Skin of body (tissue), 2 donors: ENCODE measurements around the gene WWOX. TPM values are rescaled to one million over a fixed set of nuclear protein-coding genes. Genes with fewer than 3 reads are reported as not detected.
"Not testable (repeated sequence)": the region's sequence is repeated elsewhere in the genome, so short reads cannot be mapped to it uniquely, and the experiment has no call there.

Experiments used
- DNase-seq: peaks from one replicate; lab custom pipeline; 2025; lab: John Stamatoyannopoulos, UW
- total RNA-seq: library from RNA; depleted of rRNA; stranded (reverse); fragments of >200 nt; gene quantifications from one replicate; pipeline ENCODE4 v1.2.3, GENCODE V29; 2014

WWOX gene
- total RNA-seq, 1 donor from 2014 or later = 30.5 TPM

DNA sequence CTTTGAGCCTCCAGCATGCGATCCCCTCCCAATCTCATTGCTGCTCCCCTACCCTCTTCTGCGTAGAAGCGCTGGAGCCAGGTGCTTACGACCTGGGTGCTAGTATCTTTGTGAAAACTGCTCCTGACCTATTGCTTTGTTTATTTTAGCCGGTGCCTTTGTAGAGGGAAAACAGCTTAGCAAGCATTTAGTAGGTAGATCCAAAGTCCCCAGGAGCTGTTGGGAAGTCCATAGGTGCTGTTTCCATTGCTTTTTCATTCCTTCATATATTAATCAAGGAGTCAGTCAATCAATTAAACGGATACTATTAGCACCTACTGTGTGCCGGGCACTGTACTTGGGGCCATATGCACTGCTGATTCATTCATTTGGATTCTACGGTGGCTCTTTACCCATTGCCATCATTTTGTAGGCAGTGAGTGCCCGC, 497.6 kb downstream of the WWOX start:
- no peak for DNase-seq

DNA sequence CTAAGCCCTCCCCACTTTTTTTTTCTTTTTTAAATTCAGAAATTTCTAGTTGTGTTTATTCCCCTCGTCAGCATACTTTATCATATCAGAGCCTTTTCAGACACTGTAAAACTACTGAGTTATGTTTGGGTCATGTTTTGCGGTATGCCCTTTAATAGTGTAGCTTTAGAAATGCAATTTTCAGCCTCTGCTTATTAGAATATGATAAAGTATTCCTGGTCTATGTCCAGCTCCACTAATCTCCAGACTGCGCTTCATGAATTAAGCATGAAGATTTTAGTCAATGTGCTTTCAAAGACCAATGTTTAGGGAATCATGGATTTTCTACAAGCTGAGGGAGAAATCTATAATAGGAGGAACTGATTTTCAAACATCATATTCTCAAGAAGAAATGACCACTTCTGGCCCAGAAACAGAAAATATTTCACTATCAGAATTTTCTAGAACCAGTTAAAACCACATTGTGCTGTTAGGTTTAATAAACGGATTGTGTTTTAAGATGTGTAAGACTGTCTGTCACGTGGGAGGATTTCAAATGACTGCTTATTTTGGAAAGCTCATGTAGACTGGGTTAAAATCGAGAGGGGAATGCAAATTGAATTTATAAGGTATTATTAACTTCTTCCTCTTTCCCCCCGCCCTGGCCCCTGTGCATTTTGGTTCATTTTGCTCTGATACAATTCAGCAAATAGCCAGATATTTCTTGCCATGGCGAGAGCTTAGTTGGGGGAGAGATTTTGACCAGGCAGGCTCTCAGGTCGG, 498.5 kb downstream of the WWOX start:
- no peak for DNase-seq

DNA sequence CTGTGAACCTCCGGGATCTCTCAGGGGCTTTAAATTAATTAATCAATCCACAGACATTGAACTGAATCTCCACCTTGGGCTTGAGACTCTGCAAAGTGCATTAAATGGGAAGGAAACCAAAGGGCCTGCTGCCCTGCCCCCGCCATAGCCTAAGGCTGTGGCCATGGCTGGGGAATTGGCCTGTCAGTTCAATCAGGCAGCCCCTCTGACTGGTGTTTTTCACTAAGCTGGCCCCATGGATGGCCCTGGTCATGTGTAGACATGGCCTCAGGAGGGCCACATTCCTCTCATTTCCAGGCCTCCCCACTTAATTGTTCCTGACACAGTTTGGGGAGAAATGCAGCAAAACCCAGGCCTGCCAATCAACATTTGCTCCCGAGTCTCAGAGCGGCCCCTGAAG, 499.8 kb downstream of the WWOX start:
- no peak for DNase-seq

DNA sequence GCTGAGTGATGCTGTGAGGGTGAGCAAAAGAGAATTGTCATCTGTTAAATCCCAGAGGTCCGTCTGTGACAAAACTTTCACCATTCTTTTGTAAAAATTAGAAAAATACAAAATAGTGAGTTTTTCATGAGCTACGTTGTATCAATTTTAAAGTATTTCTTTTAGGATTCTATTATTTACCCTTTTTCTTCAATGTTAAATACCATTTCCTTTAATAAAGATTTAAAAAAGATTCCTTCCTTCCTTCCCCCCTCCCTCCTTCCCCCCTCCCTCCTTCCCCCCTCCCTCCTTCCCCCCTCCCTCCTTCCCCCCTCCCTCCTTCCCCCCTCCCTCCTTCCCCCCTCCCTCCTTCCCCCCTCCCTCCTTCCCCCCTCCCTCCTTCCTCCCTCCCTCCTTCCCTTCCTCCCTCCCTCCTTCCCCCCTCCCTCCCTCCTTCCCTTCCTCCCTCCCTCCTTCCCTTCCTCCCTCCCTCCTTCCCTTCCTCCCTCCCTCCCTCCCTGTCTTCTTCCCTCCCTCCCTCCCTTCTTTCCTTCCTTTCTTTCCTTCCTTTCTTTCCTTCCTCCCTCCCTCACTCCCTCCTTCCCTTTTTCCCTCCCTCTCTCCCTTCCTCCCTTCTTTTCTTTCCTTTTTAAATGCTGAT, 505.1 kb downstream of the WWOX start:
- not testable (repeated sequence) for DNase-seq

DNA sequence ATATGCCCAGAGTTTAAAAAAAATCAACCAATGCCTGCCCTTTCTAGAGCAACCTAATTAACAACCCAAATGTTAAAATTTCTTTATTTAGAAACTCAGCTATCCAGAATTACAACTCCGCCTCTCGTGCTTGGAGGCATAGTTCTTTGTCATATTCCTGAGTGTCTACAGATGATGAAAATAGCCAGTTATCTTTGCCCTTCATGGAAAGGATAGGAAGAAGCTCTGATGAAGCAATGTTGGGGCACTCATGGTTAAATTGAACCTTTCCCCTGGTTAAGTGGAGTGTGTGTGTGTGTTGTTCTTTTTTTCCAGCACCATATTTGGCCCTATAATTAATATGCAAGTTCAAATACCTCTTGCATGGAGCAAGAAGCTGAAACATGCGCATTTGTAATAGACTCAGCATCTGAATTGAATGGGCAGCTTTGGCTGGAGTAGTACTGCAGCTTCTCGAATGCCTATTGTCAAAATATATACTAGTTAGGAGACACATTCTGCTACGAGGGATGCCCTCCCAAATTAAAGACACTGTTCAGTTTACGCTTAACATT, 506.2 kb downstream of the WWOX start:
- DNase-seq = no peak

DNA sequence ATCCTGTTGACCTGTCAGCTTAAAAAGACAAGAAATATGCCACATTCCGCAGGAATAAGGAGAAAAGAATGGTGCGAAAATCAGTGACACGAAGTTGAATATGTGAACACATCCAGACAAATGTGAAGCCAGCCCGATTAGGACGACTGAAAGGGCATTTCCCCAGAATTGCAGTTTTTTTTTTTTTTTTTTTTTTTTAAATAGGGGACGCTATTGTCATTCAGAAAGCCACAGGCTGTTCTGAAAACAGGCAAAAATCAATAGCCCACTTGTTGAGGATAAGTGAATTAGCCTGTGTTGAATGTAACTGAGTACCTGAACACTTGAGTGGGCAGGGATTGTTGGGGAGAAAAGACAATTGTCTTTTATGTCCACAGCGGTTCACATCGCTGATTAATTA, 507.1 kb downstream of the WWOX start:
- DNase-seq = no peak

DNA sequence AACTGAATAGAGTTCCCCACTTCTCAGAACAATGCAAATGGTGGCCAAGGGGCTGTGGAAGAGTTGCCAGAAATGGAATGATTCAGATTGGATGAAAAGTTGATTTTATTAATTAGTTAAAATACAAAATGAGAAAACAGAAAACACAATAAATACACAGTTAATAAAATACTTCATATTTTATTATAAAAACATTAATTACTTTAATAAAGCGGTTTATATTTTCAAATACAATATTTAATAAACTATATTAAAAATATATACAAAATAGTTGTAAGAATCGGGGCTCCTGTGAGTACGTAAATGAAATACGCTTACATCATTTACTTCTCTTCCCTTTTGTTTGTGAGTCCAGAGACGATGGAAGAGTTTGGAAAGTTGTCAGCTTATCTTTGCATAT, 507.6 kb downstream of the WWOX start:
- DNase-seq = no peak

DNA sequence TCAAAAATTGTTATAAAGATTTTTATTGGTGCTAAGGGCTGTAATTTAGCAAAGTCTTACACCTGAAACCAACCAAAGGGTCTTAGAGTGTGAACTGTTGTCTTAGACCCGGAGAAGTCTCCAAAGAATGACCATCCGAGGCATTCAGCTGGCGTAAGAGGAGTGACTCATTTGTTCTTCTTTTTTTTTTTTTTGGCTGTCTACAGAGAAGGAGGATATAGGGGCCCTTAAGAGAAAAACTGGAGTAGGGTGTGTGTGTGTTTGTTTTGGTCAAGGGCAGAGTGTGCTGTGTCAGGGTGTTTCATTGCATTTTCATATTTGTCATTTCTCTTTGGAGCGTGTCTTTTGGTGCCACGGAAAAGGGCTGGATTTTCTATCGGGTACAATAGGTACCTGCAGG, 508.0 kb downstream of the WWOX start:
- no peak for DNase-seq

DNA sequence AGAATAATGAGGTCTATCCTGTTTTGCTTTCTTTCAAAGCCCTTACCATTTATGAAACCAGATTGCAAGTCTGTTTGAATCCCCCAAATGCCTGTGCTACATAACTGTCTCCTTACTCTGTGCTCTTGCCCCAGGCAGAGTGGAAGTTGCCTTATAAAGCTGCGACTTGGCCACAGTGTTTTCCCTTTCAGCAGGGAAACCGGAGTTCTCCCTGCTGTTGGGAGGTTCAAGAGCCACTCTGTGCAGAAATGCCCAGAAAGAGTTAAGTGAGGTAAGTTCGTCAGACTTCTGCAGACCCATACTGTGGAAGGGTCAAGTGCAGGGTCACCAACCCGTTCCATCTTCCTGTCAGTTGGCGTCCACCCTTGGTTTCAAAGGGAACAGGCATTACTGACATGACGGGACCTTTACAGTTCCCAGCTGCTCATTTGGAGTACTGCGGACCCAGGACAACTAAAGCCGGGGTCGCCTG, 508.9 kb downstream of the WWOX start:
- DNase-seq = no peak

DNA sequence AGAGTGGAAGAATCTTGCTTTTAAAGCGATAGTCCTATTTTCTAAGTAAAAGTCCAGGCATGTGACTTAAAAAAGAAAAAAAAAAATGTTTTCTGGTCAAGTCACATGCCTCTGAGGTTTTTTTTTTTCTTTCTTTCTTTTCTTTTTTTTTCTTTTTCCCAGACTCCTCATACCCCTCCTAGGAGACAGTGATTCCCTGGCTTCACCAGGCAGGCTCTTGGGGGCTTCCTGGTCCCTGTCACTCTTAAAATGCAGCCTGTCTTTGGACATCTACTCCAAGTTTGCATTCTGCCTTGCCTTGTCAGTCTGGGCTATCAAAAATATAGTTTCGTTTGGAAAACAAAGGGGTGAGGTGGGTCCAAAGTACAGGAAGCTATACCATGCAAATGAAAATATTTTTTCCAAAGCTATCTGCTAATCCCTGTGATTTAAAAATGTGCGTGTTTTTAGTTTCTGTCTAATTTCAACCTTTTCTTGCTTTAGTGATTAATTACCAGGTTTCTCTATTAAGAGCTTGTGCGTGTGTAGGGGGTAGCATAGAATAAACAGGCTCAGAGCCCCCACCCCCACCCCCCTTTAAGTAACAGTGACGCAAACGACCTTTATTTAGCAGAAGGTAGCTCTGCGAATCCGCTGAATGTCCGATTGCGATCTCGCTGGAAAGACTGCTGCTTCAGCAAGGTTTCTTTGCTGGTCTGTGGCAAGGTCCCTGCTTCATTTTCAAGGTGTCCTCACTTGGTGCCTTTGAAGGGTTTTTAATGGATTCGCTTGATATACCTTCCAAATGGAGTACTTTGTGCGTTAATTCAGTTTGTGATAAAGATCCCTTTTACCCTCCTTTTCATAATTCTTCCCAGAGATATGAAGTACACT, 510.2 kb downstream of the WWOX start:
- no peak for DNase-seq

DNA sequence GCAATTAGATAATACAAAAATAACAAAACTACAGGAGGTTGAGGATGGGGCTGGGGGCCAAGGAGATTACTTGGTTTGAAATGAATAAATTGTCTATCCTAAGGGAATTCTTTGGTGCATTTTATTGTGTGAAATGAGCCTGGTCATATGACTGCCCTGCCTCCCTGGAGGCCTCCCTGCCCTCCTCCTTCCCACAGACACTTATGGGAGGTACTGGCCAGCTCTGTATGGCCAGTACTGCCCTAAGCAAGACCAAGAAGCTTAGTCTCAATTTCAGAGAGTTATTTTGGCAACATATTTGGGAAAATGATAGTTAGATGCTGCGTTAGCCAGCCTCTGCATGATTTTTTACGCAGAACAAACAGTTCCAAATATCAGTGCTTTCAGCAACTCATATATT, 511.9 kb downstream of the WWOX start:
- DNase-seq = no peak

DNA sequence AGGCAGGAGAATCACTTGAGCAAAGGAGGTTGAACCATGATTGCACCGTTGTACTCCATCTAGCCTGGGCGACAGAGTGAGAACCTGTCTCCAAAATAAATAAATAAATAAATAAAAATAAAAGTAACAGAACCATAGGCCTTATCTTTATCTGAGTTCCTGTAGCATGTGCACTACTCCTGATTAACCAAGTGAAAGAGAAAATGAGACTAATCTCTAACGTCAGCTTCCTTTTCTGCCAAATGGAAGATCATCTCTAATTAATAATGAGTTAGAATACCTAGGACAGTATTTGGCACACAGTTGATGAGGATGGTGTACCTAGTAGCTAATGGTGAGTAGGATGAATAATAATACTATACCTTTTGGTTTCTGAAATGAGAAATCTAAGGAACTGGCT, 520.4 kb downstream of the WWOX start:
- no peak for DNase-seq

DNA sequence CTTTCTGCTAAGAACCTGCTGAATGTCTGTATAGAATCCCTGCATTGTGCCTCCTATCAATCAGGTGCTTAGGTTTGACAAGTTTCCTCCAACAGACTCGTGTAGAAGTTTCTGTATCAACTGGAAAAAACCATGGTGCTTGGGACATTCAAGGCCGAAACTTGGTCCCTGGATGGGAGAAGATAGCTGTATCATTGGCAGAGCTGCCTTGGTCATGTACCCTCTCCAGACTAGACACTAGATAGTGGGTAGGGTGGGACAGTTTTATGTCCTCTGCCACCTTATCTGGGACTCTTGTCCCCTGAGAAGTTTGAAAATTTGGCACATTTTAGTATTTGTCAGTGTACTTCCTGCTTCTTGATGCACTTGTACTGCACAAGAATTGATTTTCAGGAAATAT, 520.8 kb downstream of the WWOX start:
- DNase-seq = no peak

DNA sequence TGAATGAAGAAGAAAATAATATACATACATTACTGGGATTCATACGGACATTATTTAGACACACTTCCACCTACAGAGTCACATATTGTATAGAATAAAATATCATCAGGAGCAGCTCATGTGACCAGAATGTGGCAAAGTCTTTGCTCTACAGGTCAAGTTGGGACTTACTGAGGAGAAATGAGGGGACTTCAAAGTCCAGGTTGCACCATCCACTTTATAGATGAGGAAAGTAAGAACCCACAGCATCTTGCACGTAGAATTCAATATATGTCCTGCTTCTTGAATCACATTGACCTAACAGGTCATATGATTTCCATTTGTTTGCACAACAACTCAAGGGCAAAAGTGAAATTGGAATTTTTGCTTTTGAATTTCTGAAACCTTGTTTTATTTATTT, 524.3 kb downstream of the WWOX start:
- DNase-seq = no peak

DNA sequence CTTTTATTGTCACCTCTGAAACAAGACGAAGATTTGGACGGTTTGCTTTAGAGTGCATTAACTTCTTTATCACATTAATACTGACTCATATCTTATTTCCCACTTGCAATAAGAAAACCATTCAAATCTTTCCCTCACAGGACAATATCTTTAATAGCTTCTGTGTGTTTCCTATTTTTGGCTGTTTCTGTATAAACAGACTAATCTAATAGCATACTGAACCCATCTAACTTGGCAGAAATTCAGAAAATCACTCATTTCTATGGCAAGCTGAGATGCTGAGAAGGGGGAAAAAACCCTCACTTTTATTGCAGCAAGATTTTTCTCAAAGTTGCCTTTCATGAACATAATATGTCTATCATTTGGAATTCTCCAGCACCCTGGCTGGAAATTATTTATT, 524.9 kb downstream of the WWOX start:
- peak; percentile 59 for DNase-seq

DNA sequence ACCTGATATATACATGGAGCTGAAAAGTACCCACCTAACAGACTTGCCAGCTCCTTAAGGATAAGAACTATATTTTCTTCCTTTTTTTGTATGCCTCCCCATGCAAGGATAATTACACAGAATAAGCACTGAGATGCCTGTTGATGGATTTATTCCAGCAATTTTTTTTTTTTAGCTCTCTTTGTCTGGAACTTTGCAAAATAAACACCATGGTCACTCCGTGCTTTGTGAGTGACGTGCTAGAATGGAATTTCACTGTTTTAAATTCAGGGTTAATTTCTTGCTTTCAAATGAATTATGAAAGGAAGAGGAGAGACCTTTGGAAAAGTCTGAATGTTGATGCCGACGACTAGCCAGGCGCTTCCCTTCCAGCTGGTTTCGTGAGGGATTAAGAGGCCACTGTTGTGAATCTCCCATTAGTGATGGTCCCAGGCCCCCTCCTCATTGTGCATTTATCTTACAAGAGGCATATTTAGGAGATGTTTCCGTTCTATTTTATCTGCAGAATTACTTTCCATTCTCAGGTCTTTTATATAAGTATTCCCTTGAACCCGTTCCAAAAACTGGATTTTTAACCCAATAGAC, 529.1 kb downstream of the WWOX start:
- DNase-seq = no peak

DNA sequence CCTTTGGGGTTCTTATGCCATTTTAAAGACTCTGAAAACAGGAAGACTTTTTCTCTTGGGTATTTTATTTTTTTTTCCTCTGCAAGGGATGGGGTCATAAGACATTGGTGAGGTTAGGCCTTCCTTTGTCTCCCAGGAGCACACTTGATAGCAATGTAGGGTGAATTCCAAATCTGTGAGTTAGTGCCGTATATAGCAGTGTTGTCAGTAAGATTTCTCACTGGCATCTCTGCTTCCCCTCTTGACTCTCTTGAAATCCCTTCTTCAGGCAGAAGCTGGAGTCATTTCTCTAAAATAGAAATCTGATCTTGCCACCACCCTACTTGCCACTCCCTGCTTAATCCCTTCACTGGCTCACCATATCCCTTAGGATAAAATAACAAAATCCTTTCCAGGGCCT, 529.7 kb downstream of the WWOX start:
- DNase-seq = no peak

DNA sequence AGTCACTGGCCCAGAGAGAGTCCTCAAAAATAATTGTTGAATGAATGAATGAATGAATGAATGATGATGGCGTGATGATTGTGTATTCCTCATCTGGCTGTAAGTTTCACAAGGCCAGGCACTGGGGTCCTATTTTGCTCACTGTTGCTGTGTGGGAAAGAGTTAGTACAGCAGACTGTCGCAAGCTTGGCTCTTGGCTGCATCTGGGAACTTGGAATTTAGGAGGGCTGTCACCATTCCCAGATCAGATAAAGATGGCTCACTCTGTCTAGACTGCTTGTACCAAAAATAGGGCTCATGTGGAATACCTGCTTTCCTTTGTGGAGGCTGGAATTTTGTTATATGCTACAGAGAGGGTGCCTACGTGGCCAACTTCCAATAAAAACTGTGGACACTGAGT, 530.6 kb downstream of the WWOX start:
- no peak for DNase-seq

DNA sequence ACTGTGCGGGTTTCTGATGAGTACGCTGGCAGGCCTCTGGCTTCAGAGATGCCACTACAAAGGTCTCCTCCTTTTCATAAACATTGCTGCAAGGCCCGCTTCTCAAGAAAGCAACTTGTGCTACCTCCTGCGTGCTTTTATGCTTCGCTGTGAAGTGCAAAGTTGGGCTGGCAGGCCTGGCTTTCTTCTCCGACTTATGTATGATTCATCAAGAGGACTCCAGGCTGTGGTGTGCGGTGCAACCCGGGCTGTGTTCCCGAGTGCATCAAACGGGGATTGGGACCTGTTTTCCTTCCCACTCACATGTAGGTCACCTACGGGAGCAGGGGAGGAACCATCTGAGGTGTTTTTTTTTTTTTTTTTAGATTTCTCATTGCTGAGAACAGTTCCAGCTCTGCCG, 534.1 kb downstream of the WWOX start:
- DNase-seq = no peak

DNA sequence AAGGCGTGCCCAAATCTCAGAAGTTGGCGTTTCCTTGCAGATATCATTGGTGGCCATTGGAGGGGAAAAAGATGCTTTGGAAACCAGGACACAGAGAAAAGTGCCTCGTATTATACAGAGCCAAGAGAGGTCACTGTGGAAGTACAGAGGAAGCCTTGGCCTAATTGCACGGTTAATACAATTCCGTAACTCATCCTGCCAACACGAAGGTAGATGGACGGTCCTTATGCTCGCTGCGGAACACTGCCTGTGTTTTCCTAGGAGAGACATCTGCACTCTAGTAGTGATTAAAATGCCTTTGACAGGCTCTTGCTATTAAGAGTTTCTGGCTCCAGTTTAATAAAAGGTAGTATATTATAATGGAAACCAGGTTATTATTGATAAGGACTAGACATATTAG, 536.4 kb downstream of the WWOX start:
- no peak for DNase-seq

DNA sequence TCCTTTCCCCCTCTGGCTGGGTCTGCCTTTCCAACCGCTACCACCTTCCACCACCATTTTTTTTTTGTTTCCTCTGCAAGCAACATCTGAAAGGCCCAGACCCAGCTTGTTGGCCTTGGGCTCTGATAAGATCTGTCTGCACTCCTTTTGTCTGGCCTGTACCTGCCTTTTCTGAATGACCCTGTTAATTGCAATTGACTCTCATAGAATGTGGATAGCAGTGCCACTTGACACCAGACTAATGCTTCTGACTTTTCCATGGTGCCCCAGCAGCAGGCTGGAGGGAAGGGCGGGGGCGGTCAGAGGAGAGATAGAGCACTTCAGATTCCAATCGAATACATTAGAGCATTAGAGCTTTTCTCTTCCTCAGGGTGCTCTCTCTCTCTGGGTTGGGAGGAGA, 538.9 kb downstream of the WWOX start:
- no peak for DNase-seq

DNA sequence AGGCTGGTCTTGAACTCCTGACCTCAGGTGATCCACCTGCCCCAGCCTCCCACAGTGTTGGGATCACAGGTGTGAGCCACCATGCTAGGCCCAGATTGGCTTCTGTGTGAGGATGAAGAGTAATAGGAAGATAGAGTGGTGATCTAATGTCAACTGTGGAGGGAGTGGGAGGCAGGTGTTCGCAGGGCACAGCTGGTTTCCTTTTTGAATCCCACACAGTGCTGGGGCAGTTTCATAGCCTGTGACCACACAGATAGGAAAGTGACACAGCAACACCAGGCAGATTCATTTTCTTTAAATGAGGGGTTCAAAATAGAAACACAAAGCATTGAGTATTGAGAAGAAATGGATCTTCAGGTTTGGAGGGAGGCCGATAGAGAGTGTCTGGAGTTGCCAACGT, 540.3 kb downstream of the WWOX start:
- no peak for DNase-seq
